Measurements from ENCODE around the gene IRF2.

- TF ChIP-seq POLR2A (IDR thresholded peaks at IDR 0.05; ENCODE audit: low read depth) (no peak), CTCF (IDR thresholded peaks at IDR 0.05) (no peak), POLR2AphosphoS5 (IDR thresholded peaks at IDR 0.05) (no peak)
Measured at GRCh38 chr4:184440595-184441358, 33.6 kb downstream of the IRF2 start.
